HCT116 (cell line): ENCODE results near the gene LIPA.

ENCODE experiments used
- CTCF ChIP-seq, 3 experiments: fragments of 200-600 bp in 1 of 3; sonication (generic) in 1 of 3; IDR thresholded peaks in 2 of 3; conservative IDR thresholded peaks in 1 of 3; 2 replicates each; pipeline ENCODE4 v1.5.1; 2012 to 2017; ENCODE audit warnings: low read depth in 2 of 3, low read length in 2 of 3, antibody characterized with exemption in 1 of 3, borderline replicate concordance in 1 of 3, control low read depth in 1 of 3, mild to moderate bottlenecking in 1 of 3, mixed read lengths in 1 of 3, mixed run types in 1 of 3, moderate library complexity in 1 of 3; ENCODE audit not compliant: insufficient read depth in 1 of 3
- POLR2AphosphoS5 ChIP-seq: IDR thresholded peaks from 2 replicates; pipeline ENCODE4 v1.6.1; 2011; ENCODE audit warnings: mild to moderate bottlenecking, low read depth, low read length, moderate library complexity
- REST ChIP-seq: IDR thresholded peaks from 2 replicates; pipeline ENCODE4 v1.6.1; 2012; ENCODE audit warnings: low read depth
- ZBTB33 ChIP-seq: IDR thresholded peaks from 2 replicates; pipeline ENCODE4 v1.6.1; 2011; ENCODE audit warnings: mild to moderate bottlenecking, low read length, moderate library complexity; ENCODE audit not compliant: insufficient replicate concordance; ENCODE audit errors: extremely low read depth

GRCh38 chr10:89228146-89228545 is 23.4 kb downstream of the LIPA start:
- TF ChIP-seq ZBTB33 (no peak), CTCF (IDR thresholded peaks at IDR 0.05 in 2 of 3, conservative IDR thresholded peaks at IDR 0.05 in 1 of 3; ENCODE audit: borderline replicate concordance in 1 of 3, insufficient read depth in 1 of 3, low read depth in 2 of 3, low read length in 2 of 3) (no peak), POLR2AphosphoS5 (no peak), REST (no peak)
